GM12878 (cell line): ENCODE results near the gene SCRT2. TPM values are rescaled to one million over a fixed set of nuclear protein-coding genes. Genes with fewer than 3 reads are reported as not detected.

ENCODE experiments used
- CEBPB ChIP-seq, 2 experiments: fragments of 150-350 bp in 1 of 2; IDR thresholded peaks; 2 replicates each; pipeline ENCODE4 v1.6.1; 2012 to 2014; ENCODE audit warnings: low read depth in 2 of 2, low read length in 2 of 2, borderline replicate concordance in 1 of 2, inconsistent platforms in 1 of 2
- CTCF ChIP-seq, 3 experiments: IDR thresholded peaks in 2 of 3; conservative IDR thresholded peaks in 1 of 3; 2 replicates each; pipeline ENCODE4 v1.5.1; 2011; ENCODE audit warnings: low read depth in 3 of 3, low read length in 3 of 3, mild to moderate bottlenecking in 3 of 3, control low read depth in 2 of 3, moderate library complexity in 2 of 3, inconsistent platforms in 1 of 3, mixed read lengths in 1 of 3; ENCODE audit not compliant: control insufficient read depth in 2 of 3, insufficient read depth in 1 of 3; ENCODE audit errors: extremely low read depth in 1 of 3
- DPF2 ChIP-seq: fragments of 450-650 bp; IDR thresholded peaks from 2 replicates; pipeline ENCODE4 v1.6.1; 2017; ENCODE audit warnings: mild to moderate bottlenecking
- FOS ChIP-seq: IDR thresholded peaks from 3 replicates; pipeline ENCODE4 v1.6.1; 2011; ENCODE audit warnings: borderline replicate concordance; ENCODE audit not compliant: insufficient read length; ENCODE audit errors: extremely low read depth
- MAX ChIP-seq: IDR thresholded peaks from 2 replicates; pipeline ENCODE4 v1.6.1; 2012; ENCODE audit warnings: low read depth, low read length, improper control_type of control experiment
- RAD21 ChIP-seq: IDR thresholded peaks from 2 replicates; pipeline ENCODE4 v1.6.1; 2011; ENCODE audit warnings: mild to moderate bottlenecking, low read depth, low read length, moderate library complexity; ENCODE audit not compliant: insufficient read depth
- ZBTB40 ChIP-seq: fragments of 450-650 bp; IDR thresholded peaks from 2 replicates; pipeline ENCODE4 v1.6.1; 2016; ENCODE audit warnings: mild to moderate bottlenecking, moderate library complexity, borderline replicate concordance
- ZNF207 ChIP-seq: fragments of 450-650 bp; IDR thresholded peaks from 2 replicates; pipeline ENCODE4 v1.6.1; 2014; ENCODE audit warnings: antibody characterized with exemption, mild to moderate bottlenecking, borderline replicate concordance
- polyA plus RNA-seq, 11 experiments: library from polyadenylated mRNA; depleted of rRNA in 4 of 11; unstranded in 6 of 11; stranded (reverse) in 5 of 11; fragments of >200 nt; fragmentation: Nextera tagmentation in 4 of 11; fragmentation: Illumina TruSeq in 1 of 11; extraction: Ambion mirVana in 4 of 11; extraction: Trizol in 1 of 11; gene quantifications; 1 replicate in 1 of 11; 2 replicates in 10 of 11; pipeline versions ENCODE4 v1.2.1 to v1.2.3, GENCODE V29; 2011 to 2016; ENCODE audit warnings: inconsistent platforms in 2 of 11, missing spikeins in 2 of 11, low read depth in 1 of 11
- total RNA-seq, 4 experiments: library from RNA; depleted of rRNA in 3 of 4; stranded (reverse); fragments of >200 nt in 3 of 4; fragmentation: Illumina TruSeq in 1 of 4; extraction: Trizol in 1 of 4; gene quantifications; 2 replicates each; pipeline versions ENCODE4 v1.2.1 to v1.2.3, GENCODE V29; 2013 to 2021
- TF ChIP-seq, protein P1 (sequence below): IDR thresholded peaks from 2 replicates; pipeline ENCODE4 v1.6.1; 2011; ENCODE audit warnings: borderline replicate concordance, low read depth, mild to moderate bottlenecking, moderate library complexity, mixed read lengths, low read length; ENCODE audit not compliant: insufficient read depth; ENCODE audit errors: extremely low read length

The SCRT2 gene
- total and polyA plus RNA-seq, 10 of the 15 experiments (the other 5 are each of a cell fraction or from before 2014, with no cell fraction given): not detected

DNA sequence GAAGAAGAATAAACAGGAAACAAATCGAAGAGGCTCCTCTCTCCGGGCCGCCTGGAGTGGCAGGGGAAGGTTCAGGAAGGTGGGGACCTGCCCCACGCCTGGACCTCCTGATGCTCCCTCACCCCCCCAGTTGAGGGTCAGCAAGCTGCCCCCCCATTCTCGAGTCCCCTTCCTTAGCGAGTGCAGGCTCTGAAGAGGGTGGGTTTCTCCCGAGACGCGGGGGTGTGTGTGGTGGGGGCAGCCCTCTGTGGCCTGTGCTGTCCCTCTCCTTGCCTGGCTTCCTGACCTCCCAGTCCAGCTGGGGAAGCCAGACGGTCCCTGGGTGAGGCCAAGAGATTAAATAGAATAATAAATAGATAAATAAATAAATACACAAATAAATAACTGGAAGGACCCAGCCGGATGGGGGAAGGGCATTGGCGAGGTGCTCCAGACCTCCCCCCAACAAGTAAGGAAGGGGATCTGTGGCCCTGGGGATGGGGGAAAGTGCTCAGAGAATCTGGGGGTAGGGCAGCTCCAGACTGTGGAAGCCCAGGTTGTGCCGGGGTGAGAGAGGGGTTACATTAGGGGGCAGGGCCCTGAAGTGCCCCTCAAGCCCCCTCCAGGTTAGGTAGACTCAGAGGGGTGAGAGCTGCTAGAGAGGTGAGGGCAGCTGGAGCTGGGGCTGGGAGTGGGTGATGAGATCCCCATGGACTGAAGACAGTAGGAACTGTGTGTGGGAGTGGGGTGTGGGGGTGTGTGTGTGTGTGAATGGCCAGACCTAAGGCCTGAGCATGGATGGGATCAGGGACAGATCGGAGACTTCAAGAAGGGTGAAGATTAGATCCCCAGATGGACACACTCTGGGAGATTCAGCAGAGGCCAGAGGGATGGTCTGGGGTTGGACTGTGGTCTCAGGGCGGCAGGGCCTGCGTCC, 13.1 kb downstream of the SCRT2 start (continued):
- no peak for TF ChIP-seq CTCF (IDR thresholded peaks at IDR 0.05 in 2 of 3, conservative IDR thresholded peaks at IDR 0.05 in 1 of 3; ENCODE audit: control insufficient read depth in 2 of 3, extremely low read depth in 1 of 3, insufficient read depth in 1 of 3, low read depth in 3 of 3, low read length in 3 of 3)
- TF ChIP-seq FOS: no peak
- TF ChIP-seq ZBTB40: no peak
- no peak for TF ChIP-seq DPF2
- TF ChIP-seq ZNF207: no peak
- TF ChIP-seq CEBPB (IDR thresholded peaks at IDR 0.05; ENCODE audit: borderline replicate concordance in 1 of 2, low read depth in 2 of 2, low read length in 2 of 2): no peak
- no peak for TF ChIP-seq RAD21
- TF ChIP-seq, protein P1, sequence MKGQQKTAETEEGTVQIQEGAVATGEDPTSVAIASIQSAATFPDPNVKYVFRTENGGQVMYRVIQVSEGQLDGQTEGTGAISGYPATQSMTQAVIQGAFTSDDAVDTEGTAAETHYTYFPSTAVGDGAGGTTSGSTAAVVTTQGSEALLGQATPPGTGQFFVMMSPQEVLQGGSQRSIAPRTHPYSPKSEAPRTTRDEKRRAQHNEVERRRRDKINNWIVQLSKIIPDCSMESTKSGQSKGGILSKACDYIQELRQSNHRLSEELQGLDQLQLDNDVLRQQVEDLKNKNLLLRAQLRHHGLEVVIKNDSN: no peak
- TF ChIP-seq MAX: no peak
